HepG2 (cell line): ENCODE measurements around the gene TPD52L2. TPM values are rescaled to one million over a fixed set of nuclear protein-coding genes. Genes with fewer than 3 reads are reported as not detected.

Experiments
- ARHGAP35 ChIP-seq: sonication (generic); formaldehyde crosslinking; IDR thresholded peaks from 2 replicates; pipeline ENCODE4 v1.9.0; 2022; ENCODE audit warnings: mild to moderate bottlenecking, inconsistent platforms, moderate library complexity, missing genetic modification reagents, borderline replicate concordance
- HCFC1 ChIP-seq: fragments of 150-350 bp; IDR thresholded peaks from 2 replicates; pipeline ENCODE4 v1.6.1; 2014; ENCODE audit warnings: low read depth, low read length
- MEIS1 ChIP-seq: sonication (generic); formaldehyde crosslinking; IDR thresholded peaks from 2 replicates; pipeline ENCODE4 v1.9.0; 2021; ENCODE audit warnings: mild to moderate bottlenecking, missing genetic modification reagents, moderate library complexity, borderline replicate concordance
- PITX1 ChIP-seq: sonication (generic); formaldehyde crosslinking; IDR thresholded peaks from 2 replicates; pipeline ENCODE4 v1.5.1; 2020; ENCODE audit warnings: mild to moderate bottlenecking, missing genetic modification reagents
- SP5 ChIP-seq: IDR thresholded peaks from 2 replicates; pipeline ENCODE4 v1.6.1; 2016; ENCODE audit warnings: low read depth, borderline replicate concordance
- ZNF333 ChIP-seq: sonication (generic); formaldehyde crosslinking; IDR thresholded peaks from 2 replicates; pipeline ENCODE4 v1.4.0; 2020; ENCODE audit warnings: mild to moderate bottlenecking, missing genetic modification reagents, borderline replicate concordance
- ZNF446 ChIP-seq: sonication (generic); formaldehyde crosslinking; IDR thresholded peaks from 2 replicates; pipeline ENCODE4 v1.5.0; 2020; ENCODE audit warnings: mild to moderate bottlenecking, missing genetic modification reagents
- ZNF451 ChIP-seq: sonication (generic); formaldehyde crosslinking; IDR thresholded peaks from 2 replicates; pipeline ENCODE4 v1.5.0; 2020; ENCODE audit warnings: mild to moderate bottlenecking, missing genetic modification reagents
- ZNF652 ChIP-seq: IDR thresholded peaks from 2 replicates; pipeline ENCODE4 v1.6.1; 2016; ENCODE audit warnings: low read depth, borderline replicate concordance
- ZNF672 ChIP-seq: sonication (generic); formaldehyde crosslinking; IDR thresholded peaks from 2 replicates; pipeline ENCODE4 v1.8.1; 2022; ENCODE audit warnings: missing genetic modification reagents
- polyA plus RNA-seq, 8 experiments: library from polyadenylated mRNA; depleted of rRNA in 3 of 8; stranded (reverse) in 7 of 8; unstranded in 1 of 8; fragments of >200 nt; fragmentation: Illumina TruSeq in 4 of 8; extraction: Trizol in 4 of 8; gene quantifications; 2 replicates each; pipeline versions ENCODE4 v1.2.1 to v1.2.3, GENCODE V29; 2011 to 2016; ENCODE audit warnings: low read depth in 4 of 8, missing spikeins in 1 of 8, mixed read lengths in 1 of 8; ENCODE audit not compliant: insufficient read depth in 1 of 8
- total RNA-seq, 5 experiments: library from RNA; depleted of rRNA; stranded (reverse); fragments of >200 nt; fragmentation: Illumina TruSeq; extraction: Trizol; gene quantifications; 2 replicates each; pipeline ENCODE4 v1.2.3, GENCODE V29; 2016; ENCODE audit warnings: low read depth in 1 of 5
- TF ChIP-seq, protein P1 (sequence below): sonication (generic); formaldehyde crosslinking; IDR thresholded peaks from 2 replicates; pipeline ENCODE4 v1.8.0; 2022; ENCODE audit warnings: missing genetic modification reagents, mild to moderate bottlenecking, borderline replicate concordance
- TF ChIP-seq, protein P2 (sequence below): sonication (generic); formaldehyde crosslinking; IDR thresholded peaks from 2 replicates; pipeline ENCODE4 v1.5.1; 2020; ENCODE audit warnings: mild to moderate bottlenecking, missing genetic modification reagents, borderline replicate concordance
- TF ChIP-seq, protein P3 (sequence below): sonication (generic); formaldehyde crosslinking; IDR thresholded peaks from 2 replicates; pipeline ENCODE4 v1.5.1; 2020; ENCODE audit warnings: mild to moderate bottlenecking, missing genetic modification reagents
- TF ChIP-seq, protein P4 (sequence below): IDR thresholded peaks from 2 replicates; pipeline ENCODE4 v1.6.1; 2012; ENCODE audit warnings: low read depth, low read length, improper control_type of control experiment
- TF ChIP-seq, protein P5 (sequence below): sonication (generic); formaldehyde crosslinking; IDR thresholded peaks from 2 replicates; pipeline ENCODE4 v1.5.0; 2020; ENCODE audit warnings: missing genetic modification reagents, mild to moderate bottlenecking, borderline replicate concordance

TPD52L2 gene
- total and polyA plus RNA-seq, 2 of the 13 experiments (the other 11 are each of a cell fraction or from before 2014, with no cell fraction given) = 156 to 184 TPM

DNA sequence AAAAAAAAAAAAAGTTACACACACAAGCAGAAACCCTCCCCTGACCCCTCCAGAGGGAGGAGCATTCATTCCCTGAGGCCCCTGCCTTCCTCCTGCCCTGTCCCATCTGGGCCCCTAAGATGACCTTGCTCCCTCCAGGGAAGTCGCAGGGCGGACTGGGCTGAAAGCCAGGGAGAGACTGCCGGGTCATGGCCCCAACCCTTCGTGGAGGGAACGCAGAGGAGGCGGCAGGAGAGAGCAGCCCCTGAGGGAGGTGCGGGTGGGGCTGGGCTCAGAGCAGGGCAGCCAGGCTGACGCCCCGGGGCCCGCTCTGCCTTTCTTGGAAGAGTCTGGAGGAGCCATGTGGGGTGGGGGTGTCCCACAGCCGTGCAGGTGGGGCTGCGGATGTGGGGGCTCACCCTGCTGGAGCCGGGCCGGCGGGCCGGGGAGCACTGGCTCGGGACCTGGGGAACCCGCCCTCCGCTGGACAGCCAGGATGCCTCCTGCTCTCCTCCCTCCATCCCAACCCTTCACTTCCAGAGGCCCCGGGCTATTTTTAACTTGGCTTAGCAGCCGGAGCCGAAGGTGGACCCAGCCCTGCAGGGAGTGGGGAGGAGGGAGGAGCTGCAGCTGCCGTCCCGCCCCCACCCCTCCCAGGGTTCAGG, 18.8 kb upstream of the TPD52L2 start (continued):
- TF ChIP-seq MEIS1 (CRISPR knock-in tag) (no peak), ARHGAP35 (no peak), ZNF652 (CRISPR knock-in tag) (no peak), ZNF446 (CRISPR knock-in tag) (no peak), HCFC1 (no peak), PITX1 (CRISPR knock-in tag) (peak; percentile 81), ZNF333 (CRISPR knock-in tag) (no peak), SP5 (CRISPR knock-in tag) (peak; percentile 81), ZNF451 (CRISPR knock-in tag) (no peak), ZNF672 (CRISPR knock-in tag) (no peak)
- TF ChIP-seq, protein P1, sequence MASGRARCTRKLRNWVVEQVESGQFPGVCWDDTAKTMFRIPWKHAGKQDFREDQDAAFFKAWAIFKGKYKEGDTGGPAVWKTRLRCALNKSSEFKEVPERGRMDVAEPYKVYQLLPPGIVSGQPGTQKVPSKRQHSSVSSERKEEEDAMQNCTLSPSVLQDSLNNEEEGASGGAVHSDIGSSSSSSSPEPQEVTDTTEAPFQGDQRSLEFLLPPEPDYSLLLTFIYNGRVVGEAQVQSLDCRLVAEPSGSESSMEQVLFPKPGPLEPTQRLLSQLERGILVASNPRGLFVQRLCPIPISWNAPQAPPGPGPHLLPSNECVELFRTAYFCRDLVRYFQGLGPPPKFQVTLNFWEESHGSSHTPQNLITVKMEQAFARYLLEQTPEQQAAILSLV (CRISPR knock-in tag) = no peak
- TF ChIP-seq, protein P2, sequence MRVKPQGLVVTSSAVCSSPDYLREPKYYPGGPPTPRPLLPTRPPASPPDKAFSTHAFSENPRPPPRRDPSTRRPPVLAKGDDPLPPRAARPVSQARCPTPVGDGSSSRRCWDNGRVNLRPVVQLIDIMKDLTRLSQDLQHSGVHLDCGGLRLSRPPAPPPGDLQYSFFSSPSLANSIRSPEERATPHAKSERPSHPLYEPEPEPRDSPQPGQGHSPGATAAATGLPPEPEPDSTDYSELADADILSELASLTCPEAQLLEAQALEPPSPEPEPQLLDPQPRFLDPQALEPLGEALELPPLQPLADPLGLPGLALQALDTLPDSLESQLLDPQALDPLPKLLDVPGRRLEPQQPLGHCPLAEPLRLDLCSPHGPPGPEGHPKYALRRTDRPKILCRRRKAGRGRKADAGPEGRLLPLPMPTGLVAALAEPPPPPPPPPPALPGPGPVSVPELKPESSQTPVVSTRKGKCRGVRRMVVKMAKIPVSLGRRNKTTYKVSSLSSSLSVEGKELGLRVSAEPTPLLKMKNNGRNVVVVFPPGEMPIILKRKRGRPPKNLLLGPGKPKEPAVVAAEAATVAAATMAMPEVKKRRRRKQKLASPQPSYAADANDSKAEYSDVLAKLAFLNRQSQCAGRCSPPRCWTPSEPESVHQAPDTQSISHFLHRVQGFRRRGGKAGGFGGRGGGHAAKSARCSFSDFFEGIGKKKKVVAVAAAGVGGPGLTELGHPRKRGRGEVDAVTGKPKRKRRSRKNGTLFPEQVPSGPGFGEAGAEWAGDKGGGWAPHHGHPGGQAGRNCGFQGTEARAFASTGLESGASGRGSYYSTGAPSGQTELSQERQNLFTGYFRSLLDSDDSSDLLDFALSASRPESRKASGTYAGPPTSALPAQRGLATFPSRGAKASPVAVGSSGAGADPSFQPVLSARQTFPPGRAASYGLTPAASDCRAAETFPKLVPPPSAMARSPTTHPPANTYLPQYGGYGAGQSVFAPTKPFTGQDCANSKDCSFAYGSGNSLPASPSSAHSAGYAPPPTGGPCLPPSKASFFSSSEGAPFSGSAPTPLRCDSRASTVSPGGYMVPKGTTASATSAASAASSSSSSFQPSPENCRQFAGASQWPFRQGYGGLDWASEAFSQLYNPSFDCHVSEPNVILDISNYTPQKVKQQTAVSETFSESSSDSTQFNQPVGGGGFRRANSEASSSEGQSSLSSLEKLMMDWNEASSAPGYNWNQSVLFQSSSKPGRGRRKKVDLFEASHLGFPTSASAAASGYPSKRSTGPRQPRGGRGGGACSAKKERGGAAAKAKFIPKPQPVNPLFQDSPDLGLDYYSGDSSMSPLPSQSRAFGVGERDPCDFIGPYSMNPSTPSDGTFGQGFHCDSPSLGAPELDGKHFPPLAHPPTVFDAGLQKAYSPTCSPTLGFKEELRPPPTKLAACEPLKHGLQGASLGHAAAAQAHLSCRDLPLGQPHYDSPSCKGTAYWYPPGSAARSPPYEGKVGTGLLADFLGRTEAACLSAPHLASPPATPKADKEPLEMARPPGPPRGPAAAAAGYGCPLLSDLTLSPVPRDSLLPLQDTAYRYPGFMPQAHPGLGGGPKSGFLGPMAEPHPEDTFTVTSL = no peak
- TF ChIP-seq, protein P3, sequence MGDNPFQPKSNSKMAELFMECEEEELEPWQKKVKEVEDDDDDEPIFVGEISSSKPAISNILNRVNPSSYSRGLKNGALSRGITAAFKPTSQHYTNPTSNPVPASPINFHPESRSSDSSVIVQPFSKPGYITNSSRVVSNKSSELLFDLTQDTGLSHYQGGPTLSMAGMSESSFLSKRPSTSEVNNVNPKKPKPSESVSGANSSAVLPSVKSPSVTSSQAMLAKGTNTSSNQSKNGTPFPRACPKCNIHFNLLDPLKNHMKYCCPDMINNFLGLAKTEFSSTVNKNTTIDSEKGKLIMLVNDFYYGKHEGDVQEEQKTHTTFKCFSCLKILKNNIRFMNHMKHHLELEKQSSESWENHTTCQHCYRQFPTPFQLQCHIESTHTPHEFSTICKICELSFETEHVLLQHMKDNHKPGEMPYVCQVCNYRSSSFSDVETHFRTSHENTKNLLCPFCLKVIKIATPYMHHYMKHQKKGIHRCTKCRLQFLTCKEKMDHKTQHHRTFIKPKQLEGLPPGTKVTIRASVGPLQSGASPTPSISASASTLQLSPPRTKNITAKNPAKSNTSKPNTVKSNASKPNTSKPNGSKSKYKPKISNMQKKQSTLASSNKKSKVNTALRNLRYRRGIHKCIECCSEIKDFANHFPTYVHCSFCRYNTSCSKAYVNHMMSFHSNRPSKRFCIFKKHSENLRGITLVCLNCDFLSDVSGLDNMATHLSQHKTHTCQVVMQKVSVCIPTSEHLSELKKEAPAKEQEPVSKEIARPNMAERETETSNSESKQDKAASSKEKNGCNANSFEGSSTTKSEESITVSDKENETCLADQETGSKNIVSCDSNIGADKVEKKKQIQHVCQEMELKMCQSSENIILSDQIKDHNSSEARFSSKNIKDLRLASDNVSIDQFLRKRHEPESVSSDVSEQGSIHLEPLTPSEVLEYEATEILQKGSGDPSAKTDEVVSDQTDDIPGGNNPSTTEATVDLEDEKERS (CRISPR knock-in tag) = 0 out of 2 replicates have a peak, but pooled peaks have one; percentile 44
- TF ChIP-seq, protein P4, sequence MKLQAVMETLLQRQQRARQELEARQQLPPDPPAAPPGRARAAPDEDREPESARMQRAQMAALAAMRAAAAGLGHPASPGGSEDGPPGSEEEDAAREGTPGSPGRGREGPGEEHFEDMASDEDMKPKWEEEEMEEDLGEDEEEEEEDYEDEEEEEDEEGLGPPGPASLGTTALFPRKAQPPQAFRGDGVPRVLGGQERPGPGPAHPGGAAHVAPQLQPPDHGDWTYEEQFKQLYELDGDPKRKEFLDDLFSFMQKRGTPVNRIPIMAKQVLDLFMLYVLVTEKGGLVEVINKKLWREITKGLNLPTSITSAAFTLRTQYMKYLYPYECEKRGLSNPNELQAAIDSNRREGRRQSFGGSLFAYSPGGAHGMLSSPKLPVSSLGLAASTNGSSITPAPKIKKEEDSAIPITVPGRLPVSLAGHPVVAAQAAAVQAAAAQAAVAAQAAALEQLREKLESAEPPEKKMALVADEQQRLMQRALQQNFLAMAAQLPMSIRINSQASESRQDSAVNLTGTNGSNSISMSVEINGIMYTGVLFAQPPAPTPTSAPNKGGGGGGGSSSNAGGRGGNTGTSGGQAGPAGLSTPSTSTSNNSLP = no peak
- TF ChIP-seq, protein P5, sequence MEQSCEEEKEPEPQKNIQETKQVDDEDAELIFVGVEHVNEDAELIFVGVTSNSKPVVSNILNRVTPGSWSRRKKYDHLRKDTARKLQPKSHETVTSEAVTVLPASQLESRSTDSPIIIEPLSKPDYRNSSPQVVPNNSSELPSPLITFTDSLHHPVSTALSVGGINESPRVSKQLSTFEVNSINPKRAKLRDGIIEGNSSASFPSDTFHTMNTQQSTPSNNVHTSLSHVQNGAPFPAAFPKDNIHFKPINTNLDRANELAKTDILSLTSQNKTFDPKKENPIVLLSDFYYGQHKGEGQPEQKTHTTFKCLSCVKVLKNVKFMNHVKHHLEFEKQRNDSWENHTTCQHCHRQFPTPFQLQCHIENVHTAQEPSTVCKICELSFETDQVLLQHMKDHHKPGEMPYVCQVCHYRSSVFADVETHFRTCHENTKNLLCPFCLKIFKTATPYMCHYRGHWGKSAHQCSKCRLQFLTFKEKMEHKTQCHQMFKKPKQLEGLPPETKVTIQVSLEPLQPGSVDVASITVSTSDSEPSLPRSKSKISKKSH = no peak
